GM19468 (cell line): ENCODE measurements around the gene CAV1.
"Not testable (repeated sequence)": the region's sequence is repeated elsewhere in the genome, so short reads cannot be mapped to it uniquely, and the experiment has no call there.

Experiments
- ATAC-seq: cut with Tn5 transposase; IDR thresholded peaks from one replicate; pipeline ENCODE4 v1.9.1; 2021; ENCODE audit warnings: mild to moderate bottlenecking, moderate library complexity, moderate number of reproducible peaks; ENCODE audit not compliant: unreplicated experiment; ENCODE audit errors: extremely low read depth

CAV1 gene

GRCh38 chr7:116524609-116525297 lies at the start of gene CAV1:
TSS of gene CAV1 (plus strand) at chr7:116525036. CDS start at chr7:116525063, 27 bp downstream.
- no peak for ATAC-seq

- no peak for ATAC-seq
Observed at GRCh38 chr7:116477625-116478024, 47.2 kb upstream of the CAV1 start.

- no peak for ATAC-seq
Observed at GRCh38 chr7:116478834-116479233, 46.0 kb upstream of the CAV1 start.

GRCh38 chr7:116483271-116483942 lies 41.4 kb upstream of the CAV1 start:
- ATAC-seq, result no peak

GRCh38 chr7:116484389-116484788 lies 40.4 kb upstream of the CAV1 start:
- ATAC-seq, result not testable (repeated sequence)

- no peak for ATAC-seq
Observed at GRCh38 chr7:116487907-116488521, 36.8 kb upstream of the CAV1 start.

- no peak for ATAC-seq
Observed at GRCh38 chr7:116490351-116490750, 34.5 kb upstream of the CAV1 start.

- no peak for ATAC-seq
Observed at GRCh38 chr7:116491887-116492653, 32.8 kb upstream of the CAV1 start.

- ATAC-seq, result no peak
Observed at GRCh38 chr7:116492654-116493109, 32.2 kb upstream of the CAV1 start.

- no peak for ATAC-seq
Observed at GRCh38 chr7:116493449-116493848, 31.4 kb upstream of the CAV1 start.

- ATAC-seq, result no peak
Observed at GRCh38 chr7:116494472-116494871, 30.4 kb upstream of the CAV1 start.

- ATAC-seq, result no peak
Observed at GRCh38 chr7:116495736-116496135, 29.1 kb upstream of the CAV1 start.

GRCh38 chr7:116496653-116497052 lies 28.2 kb upstream of the CAV1 start:
- no peak for ATAC-seq

- ATAC-seq, result no peak
Observed at GRCh38 chr7:116497708-116498107, 27.1 kb upstream of the CAV1 start.

GRCh38 chr7:116499168-116500077 lies 25.4 kb upstream of the CAV1 start, which contains the start of gene CAV2:
TSS of gene CAV2 (plus strand) at chr7:116499738. CDS start at chr7:116499782, 44 bp downstream.
- ATAC-seq, result no peak

GRCh38 chr7:116500078-116500853 lies 24.6 kb upstream of the CAV1 start:
- peak; percentile 9 for ATAC-seq

GRCh38 chr7:116501425-116502167 lies 23.2 kb upstream of the CAV1 start:
- no peak for ATAC-seq
